K562 (cell line): ENCODE measurements around the gene GANAB. TPM values are rescaled to one million over a fixed set of nuclear protein-coding genes. Genes with fewer than 3 reads are reported as not detected.
A peak's percentile ranks its signal among the peaks of the same experiment; 100 is the strongest.

Experiments
- CHAMP1 ChIP-seq: fragments of 450-650 bp; IDR thresholded peaks from 2 replicates; pipeline ENCODE4 v1.6.1; 2016; ENCODE audit warnings: mild to moderate bottlenecking
- CREB3L1 ChIP-seq: fragments of 450-650 bp; IDR thresholded peaks from 2 replicates; pipeline ENCODE4 v1.6.1; 2014; ENCODE audit warnings: low read depth, mild to moderate bottlenecking, moderate library complexity, borderline replicate concordance
- JUN ChIP-seq, 2 experiments: sonication (generic) in 1 of 2; formaldehyde crosslinking in 1 of 2; IDR thresholded peaks; 2 replicates each; pipeline versions ENCODE4 v1.6.1 to v1.8.0; 2012 to 2022; ENCODE audit warnings: borderline replicate concordance in 2 of 2, mild to moderate bottlenecking in 2 of 2, improper control_type of control experiment in 1 of 2, low read depth in 1 of 2, low read length in 1 of 2, missing genetic modification reagents in 1 of 2
- MCM7 ChIP-seq, 2 experiments: fragments of 450-650 bp; IDR thresholded peaks; 2 replicates each; pipeline ENCODE4 v1.6.1; 2016 to 2018
- MNT ChIP-seq, 2 experiments: fragments of 450-650 bp; conservative IDR thresholded peaks; 2 replicates each; pipeline ENCODE4 v1.6.1; 2017; ENCODE audit warnings: mild to moderate bottlenecking in 2 of 2, moderate library complexity in 2 of 2
- NELFE ChIP-seq: IDR thresholded peaks from 2 replicates; pipeline ENCODE4 v1.6.1; 2011; ENCODE audit warnings: mild to moderate bottlenecking; ENCODE audit not compliant: insufficient read depth, insufficient read length
- PCBP2 ChIP-seq: fragments of 200-400 bp; formaldehyde crosslinking; IDR thresholded peaks from 2 replicates; pipeline ENCODE4 v1.6.1; 2018; ENCODE audit warnings: low read length, low read depth, mild to moderate bottlenecking, moderate library complexity; ENCODE audit not compliant: poor library complexity, severe bottlenecking
- PML ChIP-seq: IDR thresholded peaks from 2 replicates; pipeline ENCODE4 v1.6.1; 2012; ENCODE audit warnings: low read length, inconsistent platforms
- RUNX1 ChIP-seq: sonication (generic); IDR thresholded peaks from 2 replicates; pipeline ENCODE4 v1.6.1; 2016; ENCODE audit warnings: antibody characterized with exemption, low read depth
- SMAD2 ChIP-seq: fragments of 150-350 bp; IDR thresholded peaks from 2 replicates; pipeline ENCODE4 v1.6.1; 2014; ENCODE audit warnings: low read depth, mild to moderate bottlenecking, low read length
- TFAP4 ChIP-seq: sonication (generic); formaldehyde crosslinking; IDR thresholded peaks from 2 replicates; pipeline ENCODE4 v1.8.0; 2022; ENCODE audit warnings: missing genetic modification reagents, mild to moderate bottlenecking, moderate library complexity, borderline replicate concordance
- ZBTB11 ChIP-seq, 3 experiments: fragments of 200-800 bp in 1 of 3; fragments of 250-450 bp in 1 of 3; fragments of 450-650 bp in 1 of 3; sonication (Bioruptor Pico) in 1 of 3; sonication (Bioruptor generic) in 1 of 3; formaldehyde crosslinking in 1 of 3; IDR thresholded peaks; 2 replicates each; pipeline versions ENCODE4 v1.6.1 to v1.8.0; 2016 to 2022; ENCODE audit warnings: mild to moderate bottlenecking in 2 of 3, missing genetic modification characterization in 2 of 3, missing compliant biosample characterization in 1 of 3, moderate library complexity in 1 of 3
- ZNF146 ChIP-seq: IDR thresholded peaks from one replicate; pipeline ENCODE4 v1.6.1; 2018; ENCODE audit warnings: missing compliant biosample characterization; ENCODE audit not compliant: unreplicated experiment
- ZNF740 ChIP-seq, 3 experiments: fragments of 200-800 bp in 1 of 3; sonication (Bioruptor generic) in 1 of 3; sonication (generic) in 1 of 3; formaldehyde crosslinking in 1 of 3; IDR thresholded peaks; 2 replicates each; pipeline versions ENCODE4 v1.6.1 to v1.8.0; 2016 to 2022; ENCODE audit warnings: mild to moderate bottlenecking in 2 of 3, missing compliant biosample characterization in 2 of 3, missing genetic modification characterization in 2 of 3, missing genetic modification reagents in 1 of 3
- polyA plus RNA-seq, 8 experiments: library from polyadenylated mRNA; depleted of rRNA in 4 of 8; stranded (reverse) in 5 of 8; unstranded in 3 of 8; fragments of >200 nt; fragmentation: Nextera tagmentation in 2 of 8; fragmentation: Illumina TruSeq in 1 of 8; extraction: Ambion mirVana in 2 of 8; extraction: Trizol in 1 of 8; gene quantifications; 2 replicates each; pipeline versions ENCODE4 v1.2.1 to v1.2.3, GENCODE V29; 2011 to 2014; ENCODE audit warnings: inconsistent platforms in 1 of 8, missing spikeins in 1 of 8
- total RNA-seq, 7 experiments: library from RNA; depleted of rRNA in 6 of 7; stranded (reverse); fragments of >200 nt in 6 of 7; fragmentation: Illumina TruSeq in 2 of 7; extraction: Trizol in 2 of 7; gene quantifications; 2 replicates each; pipeline versions ENCODE4 v1.2.1 to v1.2.3, GENCODE V29; 2011 to 2021; ENCODE audit warnings: low replicate concordance in 1 of 7

GANAB gene
- total and polyA plus RNA-seq, 9 of the 15 experiments (the other 6 are each of a cell fraction or from before 2014, with no cell fraction given) = 6.5 to 284 (median 161) TPM

- TF ChIP-seq MCM7 (IDR thresholded peaks at IDR 0.05) (no peak), TFAP4 (CRISPR knock-in tag) (peak; percentile 63), ZBTB11 (CRISPR knock-in tag; IDR thresholded peaks at IDR 0.05) (peak in 1 of 3 experiments; percentile 96; a peak in 3 of 6 replicates), ZNF146 (CRISPR knock-in tag) (no peak), ZNF740 (CRISPR knock-in tag; IDR thresholded peaks at IDR 0.05) (peak; percentile 89), ZNF740 (tag; IDR thresholded peaks at IDR 0.05) (peak in 1 of 2 experiments; percentile 94; a peak in 2 of 4 replicates), JUN (IDR thresholded peaks at IDR 0.05; ENCODE audit: borderline replicate concordance, low read depth, low read length) (no peak), JUN (CRISPR knock-in tag; IDR thresholded peaks at IDR 0.05; ENCODE audit: borderline replicate concordance) (no peak), SMAD2 (no peak), RUNX1 (no peak; the same call in 1 of the 2 replicates), PML (peak; percentile 98), CHAMP1 (no peak), NELFE (peak; percentile 79), CREB3L1 (no peak), MNT (conservative IDR thresholded peaks at IDR 0.05) (peak; percentile 52 to 61; a peak in 2 of 4 replicates), PCBP2 (no peak)
Measured at GRCh38 chr11:62665075-62665598, 18.7 kb upstream of the GANAB start, which contains the start of the genes C11orf98 and CSKMT (continued).
